Endodermal cell (in vitro differentiated cells): ENCODE measurements around the gene CD27. TPM values are rescaled to one million over a fixed set of nuclear protein-coding genes. Genes with fewer than 3 reads are reported as not detected.
A peak's percentile ranks its signal among the peaks of the same experiment; 100 is the strongest.

Experiments
- DNase-seq: peaks from one replicate; pipeline ENCODE4 v3.0.0-alpha.2; 2017
- H3K27ac ChIP-seq: 2 replicates; pipeline ENCODE4 v1.5.1; 2013; ENCODE audit warnings: mild to moderate bottlenecking, low read depth, low read length, moderate library complexity
- H3K27me3 ChIP-seq: 2 replicates; pipeline ENCODE4 v1.6.1; 2013; ENCODE audit warnings: mild to moderate bottlenecking, low read length, moderate library complexity; ENCODE audit not compliant: insufficient read depth, control insufficient read depth, poor library complexity, severe bottlenecking
- H3K36me3 ChIP-seq: 2 replicates; pipeline ENCODE4 v1.7.0; 2013; ENCODE audit warnings: mild to moderate bottlenecking, low read length, moderate library complexity; ENCODE audit not compliant: control insufficient read depth, insufficient read depth
- H3K4me1 ChIP-seq: one replicate; pipeline ENCODE4 v1.7.0; 2013; ENCODE audit warnings: low read length; ENCODE audit not compliant: control insufficient read depth, insufficient read depth
- H3K4me3 ChIP-seq: 2 replicates; pipeline ENCODE4 v1.5.1; 2013; ENCODE audit warnings: mild to moderate bottlenecking, low read length, moderate library complexity
- H3K9ac ChIP-seq: 2 replicates; pipeline ENCODE4 v1.6.1; 2013; ENCODE audit warnings: mild to moderate bottlenecking, low read length, moderate library complexity; ENCODE audit not compliant: poor library complexity, severe bottlenecking; ENCODE audit errors: extremely low read depth
- H3K9me3 ChIP-seq: 2 replicates; pipeline ENCODE4 v1.6.1; 2013; ENCODE audit warnings: mild to moderate bottlenecking, low read length, moderate library complexity; ENCODE audit not compliant: control insufficient read depth
- H3K27ac Mint-ChIP-seq: 2 replicates; pipeline ENCODE4 v1.8.0; 2020; ENCODE audit warnings: mixed read lengths
- H3K27me3 Mint-ChIP-seq: 2 replicates; pipeline ENCODE4 v1.8.0; 2021; ENCODE audit warnings: mild to moderate bottlenecking, mixed read lengths; ENCODE audit not compliant: insufficient read depth
- H3K36me3 Mint-ChIP-seq: 2 replicates; pipeline ENCODE4 v1.8.0; 2020; ENCODE audit warnings: low read depth, mixed read lengths
- H3K4me1 Mint-ChIP-seq: 2 replicates; pipeline ENCODE4 v1.8.0; 2020; ENCODE audit warnings: mixed read lengths
- H3K4me3 Mint-ChIP-seq: 2 replicates; pipeline ENCODE4 v1.8.0; 2020; ENCODE audit warnings: mild to moderate bottlenecking, moderate library complexity, mixed read lengths
- H3K9me3 Mint-ChIP-seq: 2 replicates; pipeline ENCODE4 v1.8.0; 2020; ENCODE audit warnings: mild to moderate bottlenecking, mixed read lengths
- CTCF ChIP-seq: fragments of 200-600 bp; sonication (generic); conservative IDR thresholded peaks from 2 replicates; pipeline ENCODE4 v1.5.0; 2021; ENCODE audit warnings: antibody characterized with exemption, mild to moderate bottlenecking
- WGBS, 2 experiments: methylation state at CpG; one replicate each; pipeline versions ENCODE4 v1.1.5 to v1.1.7; 2013; ENCODE audit warnings: missing lambda C conversion rate in 2 of 2, mixed read lengths in 1 of 2; ENCODE audit not compliant: insufficient coverage in 1 of 2, insufficient read length in 1 of 2; 5-methylcytosine and 5-hydroxymethylcytosine counted together
- total RNA-seq, 2 donors: library from RNA; stranded (reverse); fragmentation: NEBNext Ultra II Directional in 1 of 2; extraction: Animal tissue kit (Norgen Biotek cat#: 25700) in 1 of 2; gene quantifications; 2 replicates in 1 of 2; 3 replicates in 1 of 2; pipeline ENCODE4 v1.2.1, GENCODE V29; 2021

CD27 gene
- total RNA-seq, 2 donors from 2014 or later, result 0.44 TPM; not detected in 1

- Histone ChIP-seq H3K36me3 (peaks cover 20% of the 10 kb centered on the region), H3K27ac (no peak overlapping the region), H3K27me3 (no peaks in the 10 kb centered on the region), H3K4me3 (no peak overlapping the region), H3K4me1 (no peaks in the 10 kb centered on the region), H3K9ac (no peak overlapping the region), H3K9me3 (no peaks in the 10 kb centered on the region)
- no peak for DNase-seq
- no peak overlapping the region for H3K4me3 Mint-ChIP-seq
- no peaks in the 10 kb centered on the region for H3K9me3 Mint-ChIP-seq
- H3K27me3 Mint-ChIP-seq, result peaks cover 14% of the 10 kb centered on the region
- peaks cover 15% of the 10 kb centered on the region for H3K4me1 Mint-ChIP-seq
- no peak overlapping the region for H3K27ac Mint-ChIP-seq
- H3K36me3 Mint-ChIP-seq, result peaks cover 38% of the 10 kb centered on the region
- no peak for TF ChIP-seq CTCF
Observed at GRCh38 chr12:6468283-6468575, 23.5 kb downstream of the CD27 start.

DNA sequence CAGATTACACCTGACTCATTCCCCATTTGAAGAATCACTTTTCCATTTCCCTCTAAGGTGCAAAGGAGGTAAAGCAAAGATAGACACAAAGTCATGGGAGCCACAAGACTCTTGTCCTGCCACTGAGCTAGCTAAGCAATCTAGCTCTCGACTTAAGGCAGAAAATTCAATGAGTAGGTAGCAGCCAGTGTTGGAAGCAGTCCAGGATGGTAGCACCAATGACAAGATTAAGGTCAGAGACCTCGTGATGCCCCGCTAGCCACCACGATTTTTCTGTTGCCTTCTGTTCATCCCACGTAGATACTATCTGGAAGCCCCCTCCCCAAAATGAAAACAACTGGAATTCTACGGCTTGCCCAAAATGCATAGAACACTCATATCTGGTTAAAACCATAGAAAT is 24.3 kb downstream of the CD27 start:
- Histone ChIP-seq H3K27ac (no peak overlapping the region), H3K36me3 (peaks cover 15% of the 10 kb centered on the region), H3K9ac (no peak overlapping the region), H3K9me3 (no peaks in the 10 kb centered on the region), H3K27me3 (no peaks in the 10 kb centered on the region), H3K4me3 (peak overlapping the region; percentile 85), H3K4me1 (no peaks in the 10 kb centered on the region)
- 92 to 100% methylated on average over 1 to 6 of the region's 6 CpGs for WGBS, 2 experiments
- H3K9me3 Mint-ChIP-seq, result no peaks in the 10 kb centered on the region
- H3K27me3 Mint-ChIP-seq, result peaks cover 14% of the 10 kb centered on the region
- H3K27ac Mint-ChIP-seq, result no peak overlapping the region
- H3K36me3 Mint-ChIP-seq, result peaks cover 31% of the 10 kb centered on the region
- no peak for DNase-seq
- TF ChIP-seq CTCF, result no peak
- peak overlapping the region; percentile 76 for H3K4me3 Mint-ChIP-seq
- peaks cover 15% of the 10 kb centered on the region for H3K4me1 Mint-ChIP-seq

GRCh38 chr12:6469609-6470374 is 25.0 kb downstream of the CD27 start:
- H3K4me3 ChIP-seq, result peak overlapping the region; percentile 85
- no peak for DNase-seq
- peak overlapping the region; percentile 76 for H3K4me3 Mint-ChIP-seq
- H3K27ac Mint-ChIP-seq, result no peak overlapping the region
- H3K36me3 ChIP-seq, result peaks cover 8% of the 10 kb centered on the region
- H3K36me3 Mint-ChIP-seq, result peaks cover 24% of the 10 kb centered on the region
- WGBS, 2 experiments, result 31 to 50% methylated on average over 7 to 14 of the region's 16 CpGs
- peaks cover 3% of the 10 kb centered on the region for H3K9me3 Mint-ChIP-seq
- peak overlapping the region; percentile 68 for H3K9ac ChIP-seq
- H3K27me3 ChIP-seq, result no peaks in the 10 kb centered on the region
- peak overlapping the region; percentile 39 for H3K27ac ChIP-seq
- H3K9me3 ChIP-seq, result no peaks in the 10 kb centered on the region
- H3K27me3 Mint-ChIP-seq, result peaks cover 16% of the 10 kb centered on the region
- TF ChIP-seq CTCF, result peak; percentile 41
- peaks cover 18% of the 10 kb centered on the region for H3K4me1 Mint-ChIP-seq
- H3K4me1 ChIP-seq, result no peaks in the 10 kb centered on the region
